ENCODE measurements around the gene PRKAG1. TPM values are rescaled to one million over a fixed set of nuclear protein-coding genes. Genes with fewer than 3 reads are reported as not detected.
"Not testable (repeated sequence)": the region's sequence is repeated elsewhere in the genome, so short reads cannot be mapped to it uniquely, and the experiment has no call there.

Gene PRKAG1
- 75.6 and 80.6 TPM in 2 replicates for total RNA-seq
- long read RNA-seq, transcript PRKAG1-202 (12 exons, 1,679 nt), result minor isoform, 7 of 427 reads
- long read RNA-seq, transcript PRKAG1-205 (11 exons, 1,531 nt), result minor isoform, 22 of 427 reads
- long read RNA-seq, transcript PRKAG1-206 (12 exons, 1,699 nt), result major isoform, 339 of 427 reads
- long read RNA-seq, partial matches to known transcripts, result 24 of 427 reads
- long read RNA-seq, other reads (novel, unspliced or antisense), result 30 of 427 reads

- peak; percentile 63 for TF ChIP-seq CTCF (IDR thresholded peaks at IDR 0.05)
- peak; percentile 98 for DNase-seq (ENCODE audit: extremely low spot score, unreplicated experiment)
- peak within 1 kb of the TSS; percentile 100 for H3K27ac Mint-ChIP-seq (ENCODE audit: unreplicated experiment)
- peaks cover 12% of the 10 kb centered on the region for H3K36me3 Mint-ChIP-seq (ENCODE audit: unreplicated experiment)
- peaks cover 32% of the 10 kb centered on the region for H3K4me1 Mint-ChIP-seq (ENCODE audit: unreplicated experiment)
- no peaks in the 10 kb centered on the region for H3K27me3 Mint-ChIP-seq (ENCODE audit: unreplicated experiment)
- no peaks in the 10 kb centered on the region for H3K9me3 Mint-ChIP-seq (ENCODE audit: unreplicated experiment)
- peak within 1 kb of the TSS; percentile 90 for H3K4me3 Mint-ChIP-seq (ENCODE audit: unreplicated experiment)
Measured at GRCh38 chr12:49018261-49019119, at the start of gene PRKAG1. Gene PRKAG1 (minus strand): TSS chr12:49018776. CDS start chr12:49018740, 36 bp downstream.

GRCh38 chr12:49066120-49066519, 47.5 kb upstream of the PRKAG1 start:
- no peaks in the 10 kb centered on the region for H3K27me3 Mint-ChIP-seq (ENCODE audit: unreplicated experiment)
- no peak overlapping the region for H3K4me3 Mint-ChIP-seq (ENCODE audit: unreplicated experiment)
- H3K4me1 Mint-ChIP-seq (ENCODE audit: unreplicated experiment), result peaks cover 26% of the 10 kb centered on the region
- no peak for TF ChIP-seq CTCF (IDR thresholded peaks at IDR 0.05)
- no peak overlapping the region for H3K27ac Mint-ChIP-seq (ENCODE audit: unreplicated experiment)
- H3K9me3 Mint-ChIP-seq (ENCODE audit: unreplicated experiment), result no peaks in the 10 kb centered on the region
- DNase-seq (ENCODE audit: extremely low spot score, unreplicated experiment), result no peak
- H3K36me3 Mint-ChIP-seq (ENCODE audit: unreplicated experiment), result no peaks in the 10 kb centered on the region

- no peaks in the 10 kb centered on the region for H3K9me3 Mint-ChIP-seq (ENCODE audit: unreplicated experiment)
- no peaks in the 10 kb centered on the region for H3K36me3 Mint-ChIP-seq (ENCODE audit: unreplicated experiment)
- no peak overlapping the region for H3K4me3 Mint-ChIP-seq (ENCODE audit: unreplicated experiment)
- no peak for TF ChIP-seq CTCF (IDR thresholded peaks at IDR 0.05)
- DNase-seq (ENCODE audit: extremely low spot score, unreplicated experiment), result no peak
- no peaks in the 10 kb centered on the region for H3K27me3 Mint-ChIP-seq (ENCODE audit: unreplicated experiment)
- no peak overlapping the region for H3K27ac Mint-ChIP-seq (ENCODE audit: unreplicated experiment)
- H3K4me1 Mint-ChIP-seq (ENCODE audit: unreplicated experiment), result peaks cover 22% of the 10 kb centered on the region
Measured at GRCh38 chr12:49064767-49065152, 46.2 kb upstream of the PRKAG1 start.

GRCh38 chr12:49061916-49062315, 43.3 kb upstream of the PRKAG1 start:
- DNase-seq (ENCODE audit: extremely low spot score, unreplicated experiment); H3K4me3 Mint-ChIP-seq (ENCODE audit: unreplicated experiment); H3K36me3 Mint-ChIP-seq (ENCODE audit: unreplicated experiment); H3K27me3 Mint-ChIP-seq (ENCODE audit: unreplicated experiment); H3K9me3 Mint-ChIP-seq (ENCODE audit: unreplicated experiment); H3K27ac Mint-ChIP-seq (ENCODE audit: unreplicated experiment): not testable (repeated sequence)
- peaks cover 33% of the 10 kb centered on the region for H3K4me1 Mint-ChIP-seq (ENCODE audit: unreplicated experiment)

- Mint-ChIP-seq H3K9me3 (ENCODE audit: unreplicated experiment) (no peaks in the 10 kb centered on the region), H3K4me1 (ENCODE audit: unreplicated experiment) (peaks cover 40% of the 10 kb centered on the region), H3K27me3 (ENCODE audit: unreplicated experiment) (no peaks in the 10 kb centered on the region), H3K4me3 (ENCODE audit: unreplicated experiment) (peak overlapping the region; percentile 93), H3K36me3 (ENCODE audit: unreplicated experiment) (no peaks in the 10 kb centered on the region), H3K27ac (ENCODE audit: unreplicated experiment) (peak overlapping the region; percentile 99)
- DNase-seq (ENCODE audit: extremely low spot score, unreplicated experiment), result no peak
- no peak for TF ChIP-seq CTCF (IDR thresholded peaks at IDR 0.05)
Measured at GRCh38 chr12:49061157-49061650, 42.6 kb upstream of the PRKAG1 start.
